A549 (cell line): Measurements from ENCODE around the gene OGFR.

ENCODE experiments used
- CHD2 ChIP-seq: fragments of 150-350 bp; IDR thresholded peaks from 2 replicates; pipeline ENCODE4 v1.6.1; 2014; ENCODE audit warnings: low read length; ENCODE audit not compliant: partially characterized antibody
- CHD4 ChIP-seq: fragments of 200-600 bp; sonication (generic); IDR thresholded peaks from 2 replicates; pipeline ENCODE4 v1.6.1; 2016; ENCODE audit warnings: antibody characterized with exemption, mild to moderate bottlenecking, borderline replicate concordance
- CTCF ChIP-seq: fragments of >200 bp; sonication (Bioruptor Twin); formaldehyde crosslinking; IDR thresholded peaks from 3 replicates; pipeline ENCODE4 v1.5.1; 2016
- ESRRA ChIP-seq: fragments of 150-350 bp; IDR thresholded peaks from 2 replicates; pipeline ENCODE4 v1.6.1; 2014; ENCODE audit warnings: mild to moderate bottlenecking, low read length, borderline replicate concordance
- POLR2A ChIP-seq: IDR thresholded peaks from 2 replicates; pipeline ENCODE4 v1.6.1; 2012; ENCODE audit warnings: mild to moderate bottlenecking, low read length
- REST ChIP-seq: fragments of 200-600 bp; sonication (generic); IDR thresholded peaks from 2 replicates; pipeline ENCODE4 v1.6.1; 2016; ENCODE audit warnings: antibody characterized with exemption, mild to moderate bottlenecking, moderate library complexity

GRCh38 chr20:62811720-62812119 is 7.1 kb downstream of the OGFR start:
- TF ChIP-seq CTCF (no peak), REST (no peak), CHD2 (no peak), ESRRA (no peak), CHD4 (no peak), POLR2A (no peak)
